Stimulated activated CD4-positive, alpha-beta T cell treated with anti-CD3 and anti-CD28 coated beads, Interleukin-4, amount 100 ng/mL, for 24 hours (primary cell): ENCODE data around the gene PRKCZ.

Experiments
- DNase-seq: peaks from one replicate; pipeline ENCODE4 v3.0.0-alpha.2; 2020

Gene PRKCZ

DNA sequence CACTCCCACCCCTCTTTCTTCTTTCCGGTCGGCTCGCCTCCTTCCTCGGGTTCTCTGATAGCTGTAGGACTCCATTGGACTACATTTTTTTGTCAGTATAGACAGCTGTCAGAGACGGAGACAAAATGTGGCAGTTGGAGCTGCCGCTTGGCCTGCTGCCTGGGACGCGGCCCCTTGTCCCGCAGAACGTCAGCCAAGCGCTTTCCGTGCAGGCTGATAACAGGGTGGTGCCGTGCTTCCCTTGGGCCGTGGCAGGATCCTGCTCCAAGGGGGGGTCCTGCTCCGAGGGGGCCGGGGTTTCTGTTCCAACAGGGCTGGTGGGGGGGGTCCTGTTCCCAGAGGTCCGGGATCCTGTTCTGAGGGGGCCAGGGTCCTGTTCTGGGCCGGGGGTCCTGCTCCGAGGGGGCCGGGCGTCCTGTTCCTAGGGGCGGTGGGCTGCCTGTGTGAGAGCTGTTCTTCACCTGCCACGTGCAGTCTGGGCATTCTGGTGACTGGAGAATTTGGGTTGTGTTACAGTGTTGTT, 182.8 kb downstream of the PRKCZ start:
- DNase-seq = no peak

DNA sequence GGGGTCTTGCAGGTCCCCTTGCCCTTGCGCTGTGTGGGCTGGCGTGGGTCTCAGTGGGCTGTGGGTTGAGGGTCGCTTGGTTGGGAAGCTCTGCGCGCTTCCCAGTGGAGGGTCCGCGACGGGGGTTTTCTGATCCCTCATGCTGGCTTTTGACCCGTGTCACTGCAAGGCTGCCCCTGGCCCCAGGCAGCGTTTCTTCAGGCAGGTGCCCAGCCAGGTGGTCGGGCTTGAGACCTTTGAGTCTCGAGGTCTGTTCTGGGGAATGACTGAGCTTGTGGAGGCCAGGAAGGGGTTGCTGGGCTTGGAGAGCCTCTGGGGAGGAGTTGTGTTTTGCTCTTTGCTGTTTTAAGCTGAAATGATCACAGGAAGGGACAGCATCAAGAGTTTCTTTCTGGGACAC, 183.3 kb downstream of the PRKCZ start:
- no peak for DNase-seq

GRCh38 chr1:2233997-2234761, 184.0 kb downstream of the PRKCZ start:
- peak; percentile 65 for DNase-seq

- DNase-seq = no peak
These were observed 184.5 kb downstream of the PRKCZ start for GRCh38 chr1:2234762-2235113.
